CD4-positive, alpha-beta T cell treated with Interleukin-15 for 1 hour (primary cell): ENCODE measurements around the gene WDFY1.

Source experiments
- DNase-seq: peaks from one replicate; pipeline ENCODE4 v3.0.0-alpha.2; 2020

Gene WDFY1

GRCh38 chr2:223944703-223945531 is at the start of gene WDFY1:
Gene WDFY1 (minus strand): TSS chr2:223945335. CDS start chr2:223945284, 51 bp downstream.
- DNase-seq: peak; percentile 81

- DNase-seq: no peak
These were observed 49.5 kb upstream of the WDFY1 start for GRCh38 chr2:223994562-223995162.

GRCh38 chr2:223993634-223994232 is 48.6 kb upstream of the WDFY1 start:
- peak; percentile 38 for DNase-seq

- no peak for DNase-seq
These were observed 46.5 kb upstream of the WDFY1 start for GRCh38 chr2:223991611-223992010.

GRCh38 chr2:223989856-223990232 is 44.7 kb upstream of the WDFY1 start:
- DNase-seq: no peak

GRCh38 chr2:223989206-223989855 is 44.2 kb upstream of the WDFY1 start:
- DNase-seq: no peak

- DNase-seq: no peak
These were observed 36.1 kb upstream of the WDFY1 start for GRCh38 chr2:223981241-223981640.

GRCh38 chr2:223980803-223981202 is 35.7 kb upstream of the WDFY1 start:
- DNase-seq: no peak

- DNase-seq: no peak
These were observed 35.2 kb upstream of the WDFY1 start for GRCh38 chr2:223980397-223980735.

- DNase-seq: no peak
These were observed 34.7 kb upstream of the WDFY1 start for GRCh38 chr2:223979730-223980396.

- no peak for DNase-seq
These were observed 33.3 kb upstream of the WDFY1 start for GRCh38 chr2:223978451-223978850.

GRCh38 chr2:223976635-223977226 is 31.6 kb upstream of the WDFY1 start:
- DNase-seq: no peak

GRCh38 chr2:223973606-223974005 is 28.5 kb upstream of the WDFY1 start:
- DNase-seq: no peak

- no peak for DNase-seq
These were observed 27.5 kb upstream of the WDFY1 start for GRCh38 chr2:223972656-223973102.

GRCh38 chr2:223971731-223972130 is 26.6 kb upstream of the WDFY1 start:
- no peak for DNase-seq

GRCh38 chr2:223970343-223971128 is 25.4 kb upstream of the WDFY1 start:
- DNase-seq: no peak

- no peak for DNase-seq
These were observed 24.7 kb upstream of the WDFY1 start for GRCh38 chr2:223969856-223970255.

GRCh38 chr2:223969315-223969714 is 24.2 kb upstream of the WDFY1 start:
- DNase-seq: no peak

- DNase-seq: no peak
These were observed 22.8 kb upstream of the WDFY1 start for GRCh38 chr2:223967981-223968380.

- peak; percentile 19 for DNase-seq
These were observed 14.6 kb upstream of the WDFY1 start for GRCh38 chr2:223959688-223960087.

- peak; percentile 94 for DNase-seq
These were observed 12.1 kb upstream of the WDFY1 start, which contains the start of gene MRPL44 for GRCh38 chr2:223957092-223957851. Gene MRPL44 (plus strand): TSS chr2:223957463. CDS start chr2:223957473, 10 bp downstream.
